Activated naive CD4-positive, alpha-beta T cell (primary cell): ENCODE data around the gene TYK2.
"Not testable (repeated sequence)": the region's sequence is repeated elsewhere in the genome, so short reads cannot be mapped to it uniquely, and the experiment has no call there.

Experiments used
- DNase-seq, 4 experiments: peaks; one replicate each; lab custom pipeline; 2025; lab: John Stamatoyannopoulos, UW

Gene TYK2

GRCh38 chr19:10372690-10373089 lies 7.7 kb downstream of the TYK2 start:
- DNase-seq = no peak

GRCh38 chr19:10368101-10368803 lies 12.1 kb downstream of the TYK2 start:
- no peak for DNase-seq

- DNase-seq = not testable (repeated sequence)
Measured at GRCh38 chr19:10366950-10367512, 13.3 kb downstream of the TYK2 start.

GRCh38 chr19:10365518-10365917 lies 14.9 kb downstream of the TYK2 start:
- DNase-seq = no peak

GRCh38 chr19:10364644-10365043 lies 15.7 kb downstream of the TYK2 start:
- no peak for DNase-seq

- DNase-seq = no peak
Measured at GRCh38 chr19:10363789-10364281, 16.5 kb downstream of the TYK2 start.

- no peak for DNase-seq
Measured at GRCh38 chr19:10362259-10362658, 18.1 kb downstream of the TYK2 start.

- no peak for DNase-seq
Measured at GRCh38 chr19:10361569-10362011, 18.8 kb downstream of the TYK2 start.

GRCh38 chr19:10356431-10356830 lies 23.9 kb downstream of the TYK2 start:
- no peak for DNase-seq

- DNase-seq = peak in 2 of 4 experiments; percentile 9 to 17
Measured at GRCh38 chr19:10353793-10354391, 26.5 kb downstream of the TYK2 start.

- no peak for DNase-seq
Measured at GRCh38 chr19:10352764-10353671, 27.4 kb downstream of the TYK2 start.

GRCh38 chr19:10346509-10346908 lies 33.9 kb downstream of the TYK2 start:
- DNase-seq = no peak

- DNase-seq = no peak
Measured at GRCh38 chr19:10344780-10345179, 35.6 kb downstream of the TYK2 start.

GRCh38 chr19:10343495-10343894 lies 36.9 kb downstream of the TYK2 start:
- no peak for DNase-seq

GRCh38 chr19:10339977-10340376 lies 40.4 kb downstream of the TYK2 start:
- DNase-seq = no peak

- peak; percentile 20 to 61 (median 34) for DNase-seq
Measured at GRCh38 chr19:10339380-10339960, 40.9 kb downstream of the TYK2 start, which contains the start of gene ICAM3. Gene ICAM3, minus strand, starts transcription at chr19:10339624. Its CDS starts 10 bp downstream, at chr19:10339614.

GRCh38 chr19:10338940-10339339 lies 41.4 kb downstream of the TYK2 start:
- no peak for DNase-seq

GRCh38 chr19:10336725-10337124 lies 43.6 kb downstream of the TYK2 start:
- not testable (repeated sequence) for DNase-seq

GRCh38 chr19:10335352-10335985 lies 44.9 kb downstream of the TYK2 start:
- DNase-seq = no peak

- DNase-seq = no peak
Measured at GRCh38 chr19:10334588-10335351, 45.6 kb downstream of the TYK2 start.
